ENCODE results near the gene MISP3.
A peak's percentile ranks its signal among the peaks of the same experiment; 100 is the strongest.

MISP3 gene

DNA sequence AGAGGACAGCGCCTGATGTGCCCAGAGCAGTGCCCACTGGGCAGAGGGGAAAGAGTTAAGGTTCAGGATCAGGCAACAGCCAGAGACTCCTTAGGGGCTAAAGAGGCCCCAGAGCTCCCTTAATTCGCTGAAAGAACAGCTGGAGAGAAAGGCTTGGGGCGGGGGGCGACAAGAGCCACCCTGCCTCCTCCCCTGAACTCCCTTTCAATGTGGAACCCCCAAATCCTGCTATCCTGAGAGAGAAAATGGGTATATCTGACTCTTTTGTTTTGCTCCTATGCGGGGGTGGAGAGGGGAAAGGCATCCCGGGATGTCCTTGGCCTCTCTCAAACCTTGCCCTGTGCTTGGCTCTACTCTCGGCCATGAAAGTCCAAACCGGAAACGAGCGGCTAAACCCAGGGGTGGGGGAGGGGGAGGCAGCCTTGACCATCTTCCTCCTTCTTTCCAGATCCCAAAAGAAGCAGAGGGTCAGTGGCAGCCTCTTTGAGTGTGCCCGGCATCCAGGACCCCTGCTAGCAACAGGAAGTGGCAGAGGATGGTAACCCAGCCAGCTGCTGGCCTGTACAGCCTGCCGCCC, 40.3 kb downstream of the MISP3 start:
- Histone ChIP-seq H3K4me1 (peaks cover 20% of the 10 kb centered on the region), H3K9ac (no peak overlapping the region), H3K27ac (peak overlapping the region; percentile 59), H3K79me2 (peaks cover 53% of the 10 kb centered on the region), H3K4me2 (ENCODE audit: low read length) (no peak overlapping the region), H3K9me3 (ENCODE audit: control insufficient read depth, low read length) (no peaks in the 10 kb centered on the region), H2AFZ (peak overlapping the region; percentile 7), H3K36me3 (ENCODE audit: control insufficient read depth, insufficient read depth, low read length) (no peaks in the 10 kb centered on the region), H3K27me3 (ENCODE audit: control insufficient read depth, insufficient read depth, low read length) (no peaks in the 10 kb centered on the region), H3K4me3 (ENCODE audit: low read depth, low read length) (no peak overlapping the region)
- TF ChIP-seq, protein P1, sequence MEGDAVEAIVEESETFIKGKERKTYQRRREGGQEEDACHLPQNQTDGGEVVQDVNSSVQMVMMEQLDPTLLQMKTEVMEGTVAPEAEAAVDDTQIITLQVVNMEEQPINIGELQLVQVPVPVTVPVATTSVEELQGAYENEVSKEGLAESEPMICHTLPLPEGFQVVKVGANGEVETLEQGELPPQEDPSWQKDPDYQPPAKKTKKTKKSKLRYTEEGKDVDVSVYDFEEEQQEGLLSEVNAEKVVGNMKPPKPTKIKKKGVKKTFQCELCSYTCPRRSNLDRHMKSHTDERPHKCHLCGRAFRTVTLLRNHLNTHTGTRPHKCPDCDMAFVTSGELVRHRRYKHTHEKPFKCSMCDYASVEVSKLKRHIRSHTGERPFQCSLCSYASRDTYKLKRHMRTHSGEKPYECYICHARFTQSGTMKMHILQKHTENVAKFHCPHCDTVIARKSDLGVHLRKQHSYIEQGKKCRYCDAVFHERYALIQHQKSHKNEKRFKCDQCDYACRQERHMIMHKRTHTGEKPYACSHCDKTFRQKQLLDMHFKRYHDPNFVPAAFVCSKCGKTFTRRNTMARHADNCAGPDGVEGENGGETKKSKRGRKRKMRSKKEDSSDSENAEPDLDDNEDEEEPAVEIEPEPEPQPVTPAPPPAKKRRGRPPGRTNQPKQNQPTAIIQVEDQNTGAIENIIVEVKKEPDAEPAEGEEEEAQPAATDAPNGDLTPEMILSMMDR (IDR thresholded peaks at IDR 0.05) = no peak

DNA sequence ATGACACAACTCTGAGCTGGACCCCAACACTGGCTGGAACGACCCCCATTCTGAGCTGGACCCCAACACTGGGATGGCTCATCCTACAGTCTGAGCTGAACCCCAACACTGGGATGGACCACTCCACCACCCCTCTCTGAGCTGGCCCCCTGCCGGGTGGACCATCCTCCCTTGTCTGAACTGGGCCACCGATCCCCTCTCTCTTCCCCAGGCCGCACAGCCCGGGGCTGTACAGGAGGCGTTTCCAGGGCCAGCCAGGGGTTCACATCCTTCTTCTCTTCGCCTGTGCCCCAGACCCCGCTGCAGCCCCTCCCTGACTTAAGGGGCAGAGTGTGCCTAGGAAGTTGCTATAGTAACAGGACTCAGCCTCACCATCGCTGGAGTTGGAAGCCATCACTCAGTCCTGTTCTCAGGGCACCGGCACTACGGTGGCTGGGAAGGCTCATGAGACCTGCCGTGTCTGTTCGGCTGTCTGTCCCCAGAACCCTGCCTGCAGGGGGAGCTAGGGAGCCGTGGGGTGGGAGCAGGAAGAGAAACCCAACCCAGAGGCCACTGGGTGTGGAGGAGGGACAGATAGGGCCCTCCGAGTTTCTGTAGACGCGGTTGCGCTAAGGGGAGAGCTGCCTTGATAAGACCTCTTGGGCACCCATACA, 41.3 kb downstream of the MISP3 start:
- H3K36me3 ChIP-seq (ENCODE audit: control insufficient read depth, insufficient read depth, low read length) = no peaks in the 10 kb centered on the region
- H3K9me3 ChIP-seq (ENCODE audit: control insufficient read depth, low read length) = no peaks in the 10 kb centered on the region
- H3K4me2 ChIP-seq (ENCODE audit: low read length) = no peak overlapping the region
- peaks cover 27% of the 10 kb centered on the region for H3K4me1 ChIP-seq
- no peak overlapping the region for H3K9ac ChIP-seq
- no peak overlapping the region for H3K4me3 ChIP-seq (ENCODE audit: low read depth, low read length)
- H2AFZ ChIP-seq = no peak overlapping the region
- TF ChIP-seq, protein P1 (IDR thresholded peaks at IDR 0.05) = peak; percentile 4
- no peak overlapping the region for H3K27ac ChIP-seq
- H3K27me3 ChIP-seq (ENCODE audit: control insufficient read depth, insufficient read depth, low read length) = no peaks in the 10 kb centered on the region
- peaks cover 51% of the 10 kb centered on the region for H3K79me2 ChIP-seq

DNA sequence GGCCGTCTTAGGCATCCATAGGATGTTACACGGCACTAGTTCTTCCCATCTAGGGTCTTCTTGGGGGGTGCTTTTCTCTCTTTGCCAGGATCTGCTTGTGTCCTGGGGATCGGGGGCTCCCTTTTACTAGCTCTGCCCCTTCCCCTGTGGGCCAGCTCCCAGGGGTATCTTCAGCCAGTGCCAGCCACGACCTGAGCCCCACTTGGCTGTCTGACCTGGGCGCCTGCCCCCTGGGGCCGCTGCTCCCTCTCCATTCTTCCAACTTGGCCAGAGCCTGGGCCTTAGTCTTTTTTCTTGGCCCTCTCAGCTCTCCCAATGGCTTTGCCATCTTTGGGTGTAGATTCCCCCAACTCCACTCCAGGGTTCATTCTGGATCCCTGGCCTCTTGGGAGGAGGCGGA, 41.9 kb downstream of the MISP3 start:
- Histone ChIP-seq H3K4me3 (ENCODE audit: low read depth, low read length) (no peak overlapping the region), H3K9ac (no peak overlapping the region), H3K79me2 (peaks cover 46% of the 10 kb centered on the region), H3K4me1 (peaks cover 32% of the 10 kb centered on the region), H3K27ac (peak overlapping the region; percentile 1), H3K9me3 (ENCODE audit: control insufficient read depth, low read length) (no peaks in the 10 kb centered on the region), H3K27me3 (ENCODE audit: control insufficient read depth, insufficient read depth, low read length) (no peaks in the 10 kb centered on the region), H3K36me3 (ENCODE audit: control insufficient read depth, insufficient read depth, low read length) (no peaks in the 10 kb centered on the region), H2AFZ (no peak overlapping the region), H3K4me2 (ENCODE audit: low read length) (no peak overlapping the region)
- TF ChIP-seq, protein P1 (IDR thresholded peaks at IDR 0.05) = no peak

DNA sequence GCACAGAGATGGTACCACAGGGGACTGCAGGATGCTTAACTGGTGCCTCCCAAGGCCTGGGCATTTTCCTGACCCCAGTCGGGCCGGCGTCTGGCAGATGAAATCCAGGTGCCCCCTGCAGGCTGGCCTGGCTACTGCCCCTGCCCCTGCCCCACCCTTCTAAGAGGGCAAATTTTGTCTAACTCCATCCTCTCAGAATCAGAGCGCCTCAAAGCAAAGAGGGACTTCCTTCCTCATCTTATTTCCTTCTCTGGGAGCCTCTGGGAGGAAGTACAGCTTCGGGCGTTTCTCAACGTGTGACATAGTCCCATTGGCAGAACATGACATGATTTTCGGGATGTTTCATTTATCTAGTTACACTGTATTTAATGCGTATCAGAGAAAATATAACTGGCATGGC, 42.3 kb downstream of the MISP3 start:
- Histone ChIP-seq H3K27ac (peak overlapping the region; percentile 1), H3K79me2 (peaks cover 46% of the 10 kb centered on the region), H2AFZ (no peak overlapping the region), H3K27me3 (ENCODE audit: control insufficient read depth, insufficient read depth, low read length) (no peaks in the 10 kb centered on the region), H3K9me3 (ENCODE audit: control insufficient read depth, low read length) (no peaks in the 10 kb centered on the region), H3K4me2 (ENCODE audit: low read length) (no peak overlapping the region), H3K4me3 (ENCODE audit: low read depth, low read length) (no peak overlapping the region), H3K4me1 (peaks cover 36% of the 10 kb centered on the region), H3K36me3 (ENCODE audit: control insufficient read depth, insufficient read depth, low read length) (no peaks in the 10 kb centered on the region), H3K9ac (no peak overlapping the region)
- TF ChIP-seq, protein P1 (IDR thresholded peaks at IDR 0.05) = peak; percentile 48

DNA sequence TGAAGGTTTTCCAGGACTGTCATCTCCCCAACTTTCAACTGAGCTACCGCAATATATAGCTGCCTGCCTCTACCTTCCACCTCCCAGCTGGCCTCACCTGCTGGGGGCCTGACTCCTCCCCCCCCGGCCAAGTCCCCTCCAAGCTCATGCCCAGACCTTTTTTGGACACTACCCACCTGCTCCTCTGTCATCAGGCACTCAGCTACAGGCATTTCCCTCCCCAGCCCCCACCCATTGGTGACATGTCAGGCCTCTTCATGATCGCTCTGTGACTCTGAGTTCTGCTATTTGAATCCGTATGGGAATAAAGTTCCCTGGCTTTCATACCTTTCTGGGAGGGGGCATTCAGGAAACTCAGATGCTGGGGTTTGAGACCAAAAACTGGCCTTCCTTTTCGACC, 43.2 kb downstream of the MISP3 start:
- Histone ChIP-seq H3K4me3 (ENCODE audit: low read depth, low read length) (no peak overlapping the region), H2AFZ (no peak overlapping the region), H3K9me3 (ENCODE audit: control insufficient read depth, low read length) (no peaks in the 10 kb centered on the region), H3K36me3 (ENCODE audit: control insufficient read depth, insufficient read depth, low read length) (no peaks in the 10 kb centered on the region), H3K79me2 (peaks cover 46% of the 10 kb centered on the region), H3K4me2 (ENCODE audit: low read length) (no peak overlapping the region), H3K4me1 (peaks cover 42% of the 10 kb centered on the region), H3K27me3 (ENCODE audit: control insufficient read depth, insufficient read depth, low read length) (no peaks in the 10 kb centered on the region), H3K27ac (peak overlapping the region; percentile 3), H3K9ac (no peak overlapping the region)
- TF ChIP-seq, protein P1 (IDR thresholded peaks at IDR 0.05) = no peak

All from parathyroid adenoma (tissue), 2 donors.